Mucosa of descending colon (tissue), 3 donors: ENCODE measurements around the gene RSAD1. TPM values are rescaled to one million over a fixed set of nuclear protein-coding genes. Genes with fewer than 3 reads are reported as not detected.

Experiments
- ATAC-seq: fragments of 200-7000 bp; cut with Tn5 transposase; one replicate; pipeline ENCODE4 v1.9.1; 2020; ENCODE audit warnings: mild to moderate bottlenecking, moderate library complexity
- DNase-seq, 3 donors: peaks; one replicate each; pipeline ENCODE4 v3.0.0-alpha.2; 2020
- H3K36me3 ChIP-seq: fragments of 200-600 bp; one replicate; pipeline ENCODE4 v1.8.0; 2021; ENCODE audit warnings: low read depth, mild to moderate bottlenecking
- H3K4me1 ChIP-seq: fragments of 200-600 bp; one replicate; pipeline ENCODE4 v1.8.0; 2021; ENCODE audit warnings: low read depth, mild to moderate bottlenecking
- H3K4me3 ChIP-seq: fragments of 200-600 bp; one replicate; pipeline ENCODE4 v1.8.0; 2021; ENCODE audit warnings: mild to moderate bottlenecking
- H3K9me3 ChIP-seq: fragments of 200-600 bp; one replicate; pipeline ENCODE4 v1.8.0; 2021; ENCODE audit warnings: mild to moderate bottlenecking
- intact Hi-C, 2 donors: fragments of 100-400 bp; cut with DNase I in 1 of 2; cut with micrococcal nuclease in 1 of 2; formaldehyde crosslinking; loops; one replicate each; pipeline versions ENCODE4 v1.11.0 to v1.11.1; 2022; cut with DNase I, micrococcal nuclease
- long read RNA-seq, 2 donors: library from polyadenylated mRNA; unstranded; transcript quantifications; one replicate each; pipeline ENCODE4 v2.0.0, GENCODE V29; 2019 to 2021
- total RNA-seq, 3 donors: library from RNA; stranded (reverse); fragmentation: NEBNext Ultra II Directional in 2 of 3; extraction: Animal tissue kit (Norgen Biotek cat#: 25700) in 2 of 3; gene quantifications; one replicate each; pipeline versions ENCODE4 v1.2.1 to v1.2.4, GENCODE V29; 2021 to 2023
- TF ChIP-seq, protein P1 (sequence below): fragments of 200-600 bp; IDR thresholded peaks from one replicate; pipeline ENCODE4 v1.8.0; 2022; ENCODE audit warnings: antibody characterized with exemption, mild to moderate bottlenecking
- donor health status: DM: no; HTN: no; CAD: no; lungs with moderate emphysema.
- donor health status: DM: no; HTN: no; CAD: no.
- donor health status: DM: no; HTN: yes; CAD: no.

RSAD1 gene
- total RNA-seq = 10 to 100 TPM; 35.9 to 38.2 (median 37.7) TPM
- long read RNA-seq, donor 1, transcript RSAD1-201 (9 exons, 2,528 nt) = major isoform, 26 of 42 reads
- long read RNA-seq, donor 1, partial matches to known transcripts = 10 of 42 reads
- long read RNA-seq, donor 1, other reads (novel, unspliced or antisense) = 6 of 42 reads
- long read RNA-seq, donor 2, transcript RSAD1-201 (9 exons, 2,528 nt) = major isoform, 7 of 10 reads
- long read RNA-seq, donor 2, partial matches to known transcripts = 1 of 10 reads
- long read RNA-seq, donor 2, other reads (novel, unspliced or antisense) = 1 of 10 reads

- H3K36me3 ChIP-seq = no peaks in the 10 kb centered on the region
- ATAC-seq (peak; percentile 88), DNase-seq (peak; percentile 87 to 93 (median 92))
- TF ChIP-seq, protein P1, sequence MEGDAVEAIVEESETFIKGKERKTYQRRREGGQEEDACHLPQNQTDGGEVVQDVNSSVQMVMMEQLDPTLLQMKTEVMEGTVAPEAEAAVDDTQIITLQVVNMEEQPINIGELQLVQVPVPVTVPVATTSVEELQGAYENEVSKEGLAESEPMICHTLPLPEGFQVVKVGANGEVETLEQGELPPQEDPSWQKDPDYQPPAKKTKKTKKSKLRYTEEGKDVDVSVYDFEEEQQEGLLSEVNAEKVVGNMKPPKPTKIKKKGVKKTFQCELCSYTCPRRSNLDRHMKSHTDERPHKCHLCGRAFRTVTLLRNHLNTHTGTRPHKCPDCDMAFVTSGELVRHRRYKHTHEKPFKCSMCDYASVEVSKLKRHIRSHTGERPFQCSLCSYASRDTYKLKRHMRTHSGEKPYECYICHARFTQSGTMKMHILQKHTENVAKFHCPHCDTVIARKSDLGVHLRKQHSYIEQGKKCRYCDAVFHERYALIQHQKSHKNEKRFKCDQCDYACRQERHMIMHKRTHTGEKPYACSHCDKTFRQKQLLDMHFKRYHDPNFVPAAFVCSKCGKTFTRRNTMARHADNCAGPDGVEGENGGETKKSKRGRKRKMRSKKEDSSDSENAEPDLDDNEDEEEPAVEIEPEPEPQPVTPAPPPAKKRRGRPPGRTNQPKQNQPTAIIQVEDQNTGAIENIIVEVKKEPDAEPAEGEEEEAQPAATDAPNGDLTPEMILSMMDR = peak; percentile 97
- intact Hi-C loops = no loop called here
- peaks cover 24% of the 10 kb centered on the region for H3K4me1 ChIP-seq
- H3K9me3 ChIP-seq = no peaks in the 10 kb centered on the region
- H3K4me3 ChIP-seq = peak within 1 kb of the TSS; percentile 37
These were observed at the start of gene RSAD1 for GRCh38 chr17:50478391-50479381. TSS of gene RSAD1 (plus strand) at chr17:50478860. CDS start at chr17:50478885, 25 bp downstream.

DNA sequence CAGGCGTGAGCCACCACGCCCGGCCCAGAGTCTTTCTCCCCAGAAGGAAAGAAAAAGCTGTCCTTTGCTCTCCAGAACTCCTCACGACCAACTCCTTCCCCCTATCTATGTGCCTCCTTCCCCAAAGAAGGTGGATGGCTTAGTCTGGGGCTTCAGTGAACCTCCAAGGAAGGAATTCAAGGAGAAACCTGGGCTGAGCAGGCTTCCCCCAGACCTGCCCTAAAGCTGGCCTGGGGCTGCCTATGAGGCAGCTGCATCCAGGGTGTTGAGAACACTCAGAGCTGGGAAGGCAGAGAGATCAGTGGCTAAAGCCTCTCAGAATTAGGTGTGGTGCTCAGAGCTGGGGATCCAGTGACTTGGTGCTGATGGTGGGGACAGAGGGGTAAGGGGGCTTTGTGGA, 48.9 kb upstream of the RSAD1 start:
- no peaks in the 10 kb centered on the region for H3K36me3 ChIP-seq
- DNase-seq (no peak), ATAC-seq (no peak)
- no peak overlapping the region for H3K4me3 ChIP-seq
- peaks cover 30% of the 10 kb centered on the region for H3K4me1 ChIP-seq
- intact Hi-C loops = no loop called here
- H3K9me3 ChIP-seq = no peaks in the 10 kb centered on the region
- TF ChIP-seq, protein P1 = no peak

DNA sequence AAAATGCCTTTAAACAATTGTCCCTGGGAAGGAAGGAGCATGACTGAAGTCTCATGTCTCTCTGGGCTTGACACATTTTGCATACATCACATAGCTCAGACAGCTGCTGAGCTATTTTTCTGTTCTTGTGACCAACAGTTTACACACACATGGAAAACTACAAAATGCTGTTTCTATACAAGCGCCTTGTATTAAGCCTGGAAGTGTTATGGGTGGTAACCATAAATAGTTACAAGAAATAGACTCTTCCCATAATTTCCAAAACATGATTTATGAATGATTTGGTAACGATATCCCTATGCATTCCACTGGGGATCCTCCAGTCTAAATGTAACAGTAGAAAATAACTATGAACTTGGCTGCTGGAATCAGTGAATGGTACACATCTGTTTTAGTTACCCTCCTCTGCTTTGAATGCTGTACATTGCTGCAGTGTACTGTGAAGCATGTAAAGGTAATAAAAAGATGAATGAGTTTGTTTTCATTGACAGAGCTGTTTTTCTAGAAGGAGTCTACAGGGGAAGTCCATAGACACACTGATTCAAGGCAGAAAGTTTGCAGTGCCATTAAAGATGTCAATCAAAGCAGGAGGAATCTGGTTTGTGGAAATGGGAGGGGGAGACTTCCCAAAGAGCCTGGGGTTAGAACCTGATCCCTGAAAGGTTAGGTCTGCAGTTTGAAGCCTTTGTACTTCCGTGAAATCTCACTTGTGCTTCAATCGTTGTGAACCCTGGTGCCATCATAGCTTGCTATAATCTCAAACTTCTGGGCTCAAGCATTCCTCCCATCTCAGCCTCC, 47.6 kb upstream of the RSAD1 start:
- peaks cover 21% of the 10 kb centered on the region for H3K4me1 ChIP-seq
- H3K36me3 ChIP-seq = no peaks in the 10 kb centered on the region
- H3K4me3 ChIP-seq = no peak overlapping the region
- TF ChIP-seq, protein P1 = no peak
- intact Hi-C loops = no loop called here
- ATAC-seq (no peak), DNase-seq (no peak)
- H3K9me3 ChIP-seq = no peaks in the 10 kb centered on the region

DNA sequence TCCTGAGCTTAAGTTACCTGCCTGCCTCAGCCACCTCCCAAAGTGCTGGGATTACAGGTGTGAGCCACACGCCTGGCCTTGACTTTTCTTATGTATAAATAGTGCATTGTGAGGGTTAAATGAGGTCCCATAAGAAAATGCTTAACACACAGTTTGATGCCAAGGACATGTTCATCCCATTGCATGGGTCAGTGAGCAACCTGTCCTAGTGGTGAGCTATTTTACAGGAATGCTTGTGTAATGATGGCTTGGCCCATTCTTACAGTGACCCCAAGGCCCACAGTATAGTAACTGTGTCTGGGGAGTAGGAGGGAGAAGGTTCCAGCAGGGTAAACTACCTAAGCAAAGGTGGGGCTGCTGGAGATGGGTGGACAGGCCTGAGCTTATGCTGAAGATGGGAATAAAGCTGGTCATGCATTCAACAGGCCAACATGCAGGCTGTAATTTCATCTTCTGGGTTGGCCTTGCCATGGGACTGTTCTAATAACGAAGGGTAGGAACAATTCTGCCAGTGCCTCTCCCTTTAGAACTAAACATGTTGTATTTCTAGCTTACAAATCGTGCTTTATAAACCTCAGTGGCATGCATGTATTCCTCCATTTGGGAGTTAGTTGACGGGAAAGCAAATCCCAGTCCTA, 46.4 kb upstream of the RSAD1 start:
- Histone ChIP-seq H3K36me3 (no peaks in the 10 kb centered on the region), H3K4me1 (peaks cover 16% of the 10 kb centered on the region), H3K9me3 (no peaks in the 10 kb centered on the region), H3K4me3 (no peak overlapping the region)
- intact Hi-C loops = no loop called here
- DNase-seq (no peak), ATAC-seq (no peak)
- TF ChIP-seq, protein P1 = no peak

GRCh38 chr17:50437409-50437808, 41.3 kb upstream of the RSAD1 start:
- intact Hi-C loops = no loop called here
- H3K36me3 ChIP-seq = no peaks in the 10 kb centered on the region
- ATAC-seq = no peak
- H3K9me3 ChIP-seq = no peaks in the 10 kb centered on the region
- H3K4me3 ChIP-seq = no peak overlapping the region
- peaks cover 18% of the 10 kb centered on the region for H3K4me1 ChIP-seq
- no peak for DNase-seq
- TF ChIP-seq, protein P1 = no peak
